Natural killer cell (primary cell): Measurements from ENCODE around the gene EXD3. TPM values are rescaled to one million over a fixed set of nuclear protein-coding genes. Genes with fewer than 3 reads are reported as not detected.

Source experiments
- ATAC-seq, 3 donors: fragments of 150-1000 bp in 2 of 3; fragments of 200-7000 bp in 1 of 3; cut with Tn5 transposase; 1 replicate in 1 of 3; 2 replicates in 2 of 3; pipeline ENCODE4 v1.10.0; 2021; ENCODE audit warnings: mild to moderate bottlenecking in 2 of 3, moderate library complexity in 2 of 3
- DNase-seq, 2 donors: peaks; one replicate each; pipeline versions ENCODE4 v3.0.0 to v3.0.0-alpha.2; 2013 to 2021; ENCODE audit warnings: mixed read lengths in 1 of 2
- H3K27ac ChIP-seq: one replicate; pipeline ENCODE4 v1.5.1; 2013; ENCODE audit warnings: mild to moderate bottlenecking, low read length
- H3K27me3 ChIP-seq: one replicate; pipeline ENCODE4 v1.6.1; 2013; ENCODE audit warnings: low read length; ENCODE audit not compliant: control insufficient read depth, insufficient read depth
- H3K36me3 ChIP-seq: one replicate; pipeline ENCODE4 v1.6.1; 2013; ENCODE audit warnings: low read length; ENCODE audit not compliant: control insufficient read depth, insufficient read depth
- H3K4me1 ChIP-seq: one replicate; pipeline ENCODE4 v1.6.1; 2013; ENCODE audit warnings: low read length; ENCODE audit not compliant: control insufficient read depth, insufficient read depth
- H3K4me3 ChIP-seq: one replicate; pipeline ENCODE4 v1.5.1; 2013; ENCODE audit warnings: low read length
- H3K9me3 ChIP-seq: one replicate; pipeline ENCODE4 v1.6.1; 2013; ENCODE audit warnings: low read length; ENCODE audit not compliant: control insufficient read depth, insufficient read depth
- H3K27ac Mint-ChIP-seq, 2 donors: one replicate each; pipeline ENCODE4 v1.8.0; 2022; ENCODE audit warnings: mild to moderate bottlenecking in 2 of 2, mixed read lengths in 2 of 2, moderate library complexity in 1 of 2
- H3K27me3 Mint-ChIP-seq, 2 donors: one replicate each; pipeline ENCODE4 v1.8.0; 2022; ENCODE audit warnings: low read depth in 2 of 2, mixed read lengths in 2 of 2
- H3K36me3 Mint-ChIP-seq: one replicate; pipeline ENCODE4 v1.8.0; 2022; ENCODE audit warnings: mixed read lengths
- H3K4me1 Mint-ChIP-seq, 2 donors: one replicate each; pipeline ENCODE4 v1.8.0; 2022; ENCODE audit warnings: mixed read lengths in 2 of 2
- H3K4me3 Mint-ChIP-seq: one replicate; pipeline ENCODE4 v1.8.0; 2022; ENCODE audit warnings: mild to moderate bottlenecking, moderate library complexity, mixed read lengths
- H3K9me3 Mint-ChIP-seq, 2 donors: one replicate each; pipeline ENCODE4 v1.8.0; 2022; ENCODE audit warnings: mixed read lengths in 2 of 2
- CTCF ChIP-seq: fragments of 200-600 bp; IDR thresholded peaks from one replicate; pipeline ENCODE4 v1.8.0; 2022; ENCODE audit warnings: antibody characterized with exemption
- WGBS: methylation state at CpG from one replicate; pipeline ENCODE4 v1.1.7; 2013; ENCODE audit warnings: missing lambda C conversion rate; ENCODE audit not compliant: insufficient coverage; 5-methylcytosine and 5-hydroxymethylcytosine counted together
- intact Hi-C: fragments of 100-400 bp; cut with micrococcal nuclease; formaldehyde crosslinking; loops from one replicate; pipeline ENCODE4 v1.14.2; 2022
- total RNA-seq, 4 donors: library from RNA; stranded (reverse); fragments of 120-200 nt in 1 of 4; gene quantifications; one replicate each; pipeline versions ENCODE4 v1.2.3 to v1.2.4, GENCODE V29; 2013 to 2022

EXD3 gene
- total RNA-seq, 3 donors from 2014 or later (not counting 1 experiment from before 2014, with no cell fraction given): 28.0 to 35.3 (median 29.6) TPM

DNA sequence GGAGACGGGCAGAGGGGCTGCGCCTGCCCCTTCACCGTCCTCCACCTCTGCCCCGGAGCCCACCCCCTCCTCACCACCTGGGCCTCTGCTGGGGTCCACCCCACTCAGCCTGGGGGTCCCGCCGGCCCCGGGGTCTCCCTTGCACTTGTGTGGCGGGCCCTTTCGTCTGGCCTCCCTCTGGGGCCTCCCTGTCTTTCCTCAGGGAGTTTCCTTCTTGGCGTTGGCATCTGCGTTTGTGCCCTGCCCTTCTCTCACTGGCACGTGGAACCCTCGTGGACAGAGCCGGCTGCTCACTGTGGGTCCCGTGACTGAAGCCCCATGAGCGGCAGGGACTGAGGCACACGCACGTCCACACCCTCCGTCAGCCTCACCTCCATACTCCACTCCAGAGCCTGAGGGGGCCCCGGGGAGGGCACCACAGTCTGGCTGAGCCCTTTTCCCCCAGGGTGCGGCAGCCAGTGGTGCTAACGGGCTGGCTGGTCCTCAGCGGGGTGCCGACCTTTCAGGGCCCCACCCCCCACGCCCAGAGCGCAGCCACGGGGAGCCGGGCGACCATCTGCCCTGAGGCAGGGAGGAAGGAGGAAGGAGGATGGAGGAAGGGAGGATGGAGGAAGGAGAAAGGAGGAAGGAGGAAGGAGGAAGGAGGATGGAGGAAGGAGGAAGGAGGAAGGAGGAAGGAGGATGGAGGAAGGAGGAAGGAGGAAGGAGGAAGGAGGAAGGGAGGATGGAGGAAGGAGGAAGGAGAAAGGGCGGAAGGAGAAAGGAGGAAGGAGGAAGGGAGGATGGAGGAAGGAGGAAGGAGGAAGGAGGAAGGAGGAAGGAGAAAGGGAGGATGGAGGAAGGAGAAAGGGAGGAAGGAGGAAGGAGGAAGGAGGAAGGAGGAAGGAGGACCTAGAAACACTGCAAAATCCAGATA lies 67.9 kb downstream of the EXD3 start:
- ATAC-seq (no peak), DNase-seq (no peak)
- Mint-ChIP-seq H3K4me3 (no peak overlapping the region), H3K36me3 (peaks cover 7% of the 10 kb centered on the region), H3K27me3 (no peaks in the 10 kb centered on the region), H3K9me3 (peaks cover 3 to 6% of the 10 kb centered on the region in 2 donors), H3K27ac (no peak overlapping the region), H3K4me1 (no peaks in the 10 kb centered on the region)
- no peak for TF ChIP-seq CTCF
- no peaks in the 10 kb centered on the region for H3K36me3 ChIP-seq
- 95% methylated on average over 29 of the region's 30 CpGs for WGBS
- no peaks in the 10 kb centered on the region for H3K4me1 ChIP-seq
- intact Hi-C loops: no loop called here
- no peaks in the 10 kb centered on the region for H3K27me3 ChIP-seq
- no peak overlapping the region for H3K27ac ChIP-seq
- H3K9me3 ChIP-seq: peaks cover 11% of the 10 kb centered on the region
- H3K4me3 ChIP-seq: no peak overlapping the region

GRCh38 chr9:137354153-137354844 lies 68.7 kb downstream of the EXD3 start:
- H3K9me3 Mint-ChIP-seq: peaks cover 3 to 6% of the 10 kb centered on the region in 2 donors
- H3K4me3 Mint-ChIP-seq: no peak overlapping the region
- H3K4me3 ChIP-seq: no peak overlapping the region
- no peaks in the 10 kb centered on the region for H3K4me1 Mint-ChIP-seq
- H3K27me3 Mint-ChIP-seq: no peaks in the 10 kb centered on the region
- intact Hi-C loops: no loop called here
- H3K27me3 ChIP-seq: no peaks in the 10 kb centered on the region
- ATAC-seq (no peak), DNase-seq (no peak)
- no peaks in the 10 kb centered on the region for H3K4me1 ChIP-seq
- H3K9me3 ChIP-seq: peaks cover 11% of the 10 kb centered on the region
- TF ChIP-seq CTCF: no peak
- 97% methylated on average over 28 of the region's 28 CpGs for WGBS
- H3K27ac Mint-ChIP-seq: no peak overlapping the region
- no peak overlapping the region for H3K27ac ChIP-seq
- H3K36me3 Mint-ChIP-seq: peaks cover 7% of the 10 kb centered on the region
- no peaks in the 10 kb centered on the region for H3K36me3 ChIP-seq

GRCh38 chr9:137353223-137354152 lies 69.5 kb downstream of the EXD3 start:
- peaks cover 11% of the 10 kb centered on the region for H3K9me3 ChIP-seq
- no peak overlapping the region for H3K4me3 Mint-ChIP-seq
- intact Hi-C loops: no loop called here
- H3K4me1 ChIP-seq: no peaks in the 10 kb centered on the region
- H3K27ac Mint-ChIP-seq: no peak overlapping the region
- DNase-seq (no peak), ATAC-seq (no peak)
- peaks cover 7% of the 10 kb centered on the region for H3K36me3 Mint-ChIP-seq
- peaks cover 3 to 6% of the 10 kb centered on the region in 2 donors for H3K9me3 Mint-ChIP-seq
- no peaks in the 10 kb centered on the region for H3K36me3 ChIP-seq
- WGBS: 96% methylated on average over 43 of the region's 43 CpGs
- no peak overlapping the region for H3K27ac ChIP-seq
- no peaks in the 10 kb centered on the region for H3K27me3 ChIP-seq
- TF ChIP-seq CTCF: no peak
- no peak overlapping the region for H3K4me3 ChIP-seq
- no peaks in the 10 kb centered on the region for H3K27me3 Mint-ChIP-seq
- H3K4me1 Mint-ChIP-seq: no peaks in the 10 kb centered on the region
